Kidney (tissue), 14 donors: Measurements from ENCODE around the gene SLC5A9. TPM values are rescaled to one million over a fixed set of nuclear protein-coding genes. Genes with fewer than 3 reads are reported as not detected.
A peak's percentile ranks its signal among the peaks of the same experiment; 100 is the strongest.

Experiments
- DNase-seq, 5 donors: peaks; one replicate each; pipeline ENCODE4 v3.0.0-alpha.2; 2013 to 2020
- FAIRE-seq: peaks from 2 replicates; lab custom pipeline; 2012; peaks lifted over from hg19 to GRCh38; lab: Jason Lieb, UNC
- H3K27ac ChIP-seq, 2 donors: one replicate each; pipeline ENCODE4 v1.7.0; 2013; ENCODE audit warnings: low read depth in 2 of 2, low read length in 2 of 2, inconsistent platforms in 1 of 2
- H3K27me3 ChIP-seq: one replicate; pipeline ENCODE4 v1.7.1; 2013; ENCODE audit warnings: low read length, inconsistent platforms; ENCODE audit not compliant: control insufficient read depth, insufficient read depth
- H3K36me3 ChIP-seq, 3 donors: one replicate each; pipeline versions ENCODE4 v1.7.0 to v1.7.1; 2013; ENCODE audit warnings: low read length in 3 of 3, control low read depth in 1 of 3, inconsistent platforms in 1 of 3; ENCODE audit not compliant: insufficient read depth in 3 of 3, control insufficient read depth in 2 of 3
- H3K4me1 ChIP-seq, 3 donors: one replicate each; pipeline versions ENCODE4 v1.7.0 to v1.7.1; 2013; ENCODE audit warnings: low read length in 3 of 3, inconsistent platforms in 1 of 3, low read depth in 1 of 3; ENCODE audit not compliant: control insufficient read depth in 2 of 3, insufficient read depth in 2 of 3
- H3K4me3 ChIP-seq, 3 donors: one replicate each; pipeline versions ENCODE4 v1.7.0 to v1.8.1; 2013; ENCODE audit warnings: low read length in 3 of 3, control low read depth in 1 of 3, inconsistent platforms in 1 of 3
- H3K9ac ChIP-seq, 3 donors: one replicate each; pipeline versions ENCODE4 v1.7.0 to v1.7.1; 2013; ENCODE audit warnings: low read length in 3 of 3, control low read depth in 1 of 3, inconsistent platforms in 1 of 3
- H3K9me3 ChIP-seq, 3 donors: one replicate each; pipeline versions ENCODE4 v1.7.0 to v1.7.1; 2013; ENCODE audit warnings: low read length in 3 of 3, control low read depth in 1 of 3, inconsistent platforms in 1 of 3; ENCODE audit not compliant: control insufficient read depth in 2 of 3, insufficient read depth in 1 of 3
- CTCF ChIP-seq: IDR thresholded peaks from 3 replicates; pipeline ENCODE4 v1.5.1; 2012; ENCODE audit warnings: mild to moderate bottlenecking, moderate library complexity, borderline replicate concordance; ENCODE audit not compliant: insufficient read depth; ENCODE audit errors: extremely low read depth
- intact Hi-C: fragments of 100-400 bp; cut with DNase I; formaldehyde crosslinking; loops from one replicate; pipeline ENCODE4 v1.11.1; 2022
- polyA plus RNA-seq: library from polyadenylated mRNA; stranded (reverse); fragments of 350-450 nt; fragmentation: Illumina TruSeq; extraction: RNeasy Lipid Tissue Mini Kit (QIAGEN cat#74804); gene quantifications from one replicate; pipeline ENCODE4 v1.2.3, GENCODE V29; 2014; ENCODE audit warnings: low read depth, low replicate concordance; ENCODE audit not compliant: insufficient read depth
- total RNA-seq: library from RNA; stranded (reverse); fragmentation: NEBNext Ultra II Directional; extraction: Animal tissue kit (Norgen Biotek cat#: 25700); gene quantifications from one replicate; pipeline ENCODE4 v1.2.1, GENCODE V29; 2021
- donor health status: control.
- donor health status: control.
- donor health status: control.
- donor health status: control.
- donor health status: control.
- donor health status: DM: yes; HTN: yes; CAD: no.
- donor health status: Normal renal cell carcinoma (clear cell type).

Gene SLC5A9
- total and polyA plus RNA-seq, 2 donors from 2014 or later = 2.3 to 4.4 TPM

DNA sequence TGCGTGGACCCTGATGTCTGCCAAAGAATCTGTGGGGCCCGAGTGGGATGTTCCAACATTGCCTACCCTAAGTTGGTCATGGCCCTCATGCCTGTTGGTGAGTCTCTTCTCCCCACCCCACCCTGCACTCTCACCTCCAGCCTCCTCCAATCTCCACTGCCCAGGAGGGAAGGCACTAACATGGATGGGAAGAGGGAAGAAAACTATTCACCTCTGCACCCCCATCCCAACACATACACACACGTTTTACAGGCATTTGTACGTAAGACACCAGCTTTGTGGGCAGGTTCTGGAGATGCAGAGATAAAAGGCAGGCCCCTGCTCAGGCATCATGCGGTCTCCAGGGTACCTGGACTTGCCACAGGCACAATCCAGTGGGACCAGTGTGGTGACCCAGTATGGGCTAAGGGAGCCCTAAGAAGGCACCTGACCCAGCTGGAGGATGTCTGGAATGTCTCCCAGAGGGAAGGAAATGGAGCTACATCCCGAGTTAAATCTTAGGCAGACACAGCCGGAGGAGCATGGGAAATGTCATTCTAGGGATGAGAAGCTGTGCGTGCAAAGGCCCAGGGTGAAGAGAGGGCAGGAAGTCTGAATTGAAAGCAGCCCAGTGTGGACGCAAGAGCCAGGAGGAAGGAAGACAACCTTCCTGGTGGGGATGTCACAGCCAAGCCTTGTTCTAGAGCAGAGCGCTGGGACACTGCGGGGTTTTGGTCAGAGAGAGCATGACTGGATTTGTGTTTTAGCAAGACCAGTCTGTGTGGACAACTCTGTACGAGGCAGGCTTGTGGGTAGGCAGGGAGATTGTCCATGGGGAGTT is 11.4 kb downstream of the SLC5A9 start:
- TF ChIP-seq CTCF = no peak
- peaks cover 0 to 2% (median 0%) of the 10 kb centered on the region in 3 donors for H3K4me1 ChIP-seq
- no peak overlapping the region for H3K9ac ChIP-seq
- DNase-seq (no peak), FAIRE-seq (no peak)
- H3K4me3 ChIP-seq = no peak overlapping the region
- H3K9me3 ChIP-seq = no peaks in the 10 kb centered on the region
- peak overlapping the region in 1 of 2 donors; percentile 57 for H3K27ac ChIP-seq
- H3K27me3 ChIP-seq = no peaks in the 10 kb centered on the region
- H3K36me3 ChIP-seq = no peaks in the 10 kb centered on the region
- intact Hi-C loops = no loop called here

GRCh38 chr1:48235652-48236051 is 13.1 kb downstream of the SLC5A9 start:
- H3K4me1 ChIP-seq = peaks cover 0 to 2% (median 0%) of the 10 kb centered on the region in 3 donors
- no peak for DNase-seq
- H3K36me3 ChIP-seq = no peaks in the 10 kb centered on the region
- H3K27ac ChIP-seq = no peak overlapping the region
- intact Hi-C loops = no loop called here
- H3K9ac ChIP-seq = no peak overlapping the region
- no peaks in the 10 kb centered on the region for H3K9me3 ChIP-seq
- no peak overlapping the region for H3K4me3 ChIP-seq
- no peaks in the 10 kb centered on the region for H3K27me3 ChIP-seq
- TF ChIP-seq CTCF = no peak
- FAIRE-seq = no peak

DNA sequence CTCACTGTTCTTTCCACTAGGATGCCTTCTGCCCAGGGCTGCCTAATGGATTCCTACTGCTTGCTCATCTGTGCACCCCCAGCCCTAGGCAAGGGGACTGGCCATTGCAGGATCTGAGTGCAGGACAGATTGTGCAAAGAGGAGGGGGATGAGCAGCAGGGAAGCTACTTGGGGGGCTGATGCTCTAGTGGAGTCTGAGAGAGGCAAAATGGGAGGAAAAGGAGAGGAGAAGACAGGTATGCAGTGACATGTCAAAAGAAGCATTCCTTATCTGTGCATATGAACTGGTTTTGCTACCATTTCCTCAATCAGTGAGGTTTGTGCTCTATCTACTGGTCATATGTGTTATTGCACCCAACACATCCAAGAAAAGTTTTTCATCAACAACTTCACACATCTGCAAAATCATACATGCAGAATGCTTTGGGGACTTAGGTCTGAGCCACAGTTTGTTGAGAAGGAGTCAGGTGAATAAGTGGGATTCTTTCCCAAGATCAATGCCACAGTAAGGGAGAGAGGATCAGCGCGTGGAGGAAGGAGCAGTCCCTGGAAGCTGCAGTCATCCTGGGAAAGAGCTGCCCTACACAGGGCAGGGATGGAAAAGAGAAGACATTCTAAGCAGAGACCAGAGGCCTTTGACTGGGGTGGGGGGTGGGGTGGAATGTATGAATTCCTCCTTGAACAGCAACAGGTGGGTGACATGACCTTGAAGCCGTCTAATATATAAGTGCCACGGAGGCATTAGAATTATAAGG is 14.4 kb downstream of the SLC5A9 start:
- no peak overlapping the region for H3K9ac ChIP-seq
- peaks cover 0 to 2% (median 0%) of the 10 kb centered on the region in 3 donors for H3K4me1 ChIP-seq
- no peak for FAIRE-seq
- intact Hi-C loops = no loop called here
- H3K27ac ChIP-seq = no peak overlapping the region
- TF ChIP-seq CTCF = peak; percentile 70
- H3K36me3 ChIP-seq = peaks cover 0 to 2% (median 0%) of the 10 kb centered on the region in 3 donors
- H3K27me3 ChIP-seq = no peaks in the 10 kb centered on the region
- H3K9me3 ChIP-seq = no peaks in the 10 kb centered on the region
- no peak overlapping the region for H3K4me3 ChIP-seq
- peak in 3 of 5 donors; percentile 35 to 51 (median 46) for DNase-seq
